ENCODE data around the gene DISP3. TPM values are rescaled to one million over a fixed set of nuclear protein-coding genes. Genes with fewer than 3 reads are reported as not detected.

DISP3 gene
- total RNA-seq, 1 experiment from 2014 or later = 2.3 TPM

GRCh38 chr1:11444907-11445306 lies 34.0 kb upstream of the DISP3 start:
- intact Hi-C loops (cut with micrococcal nuclease) = no loop called here
- Histone ChIP-seq H3K4me1 (ENCODE audit: control insufficient read depth in 1 of 2, insufficient read depth in 2 of 2, low read length in 2 of 2) (no peaks in the 10 kb centered on the region), H3K27me3 (ENCODE audit: insufficient read depth, low read length) (peaks cover 49% of the 10 kb centered on the region), H3K27ac (ENCODE audit: low read depth, low read length) (no peak overlapping the region), H3K79me2 (ENCODE audit: insufficient read depth, low read length) (no peaks in the 10 kb centered on the region), H3K9ac (ENCODE audit: low read length) (no peak overlapping the region), H3K9me2 (ENCODE audit: insufficient read depth) (no peaks in the 10 kb centered on the region), H3K9me3 (ENCODE audit: control insufficient read depth in 1 of 2, insufficient read depth in 1 of 2, low read depth in 1 of 2, low read length in 2 of 2) (no peaks in the 10 kb centered on the region), H4K20me1 (ENCODE audit: insufficient read depth) (no peaks in the 10 kb centered on the region), H2AFZ (ENCODE audit: low read depth, low read length, poor library complexity, severe bottlenecking) (no peak overlapping the region), H3K4me2 (ENCODE audit: low read length) (no peak overlapping the region), H3K36me3 (ENCODE audit: control insufficient read depth in 1 of 2, insufficient read depth in 2 of 2, low read length in 2 of 2) (no peaks in the 10 kb centered on the region), H3K4me3 (replicated peaks in 1 of 2; ENCODE audit: low read depth in 1 of 2, low read length in 2 of 2) (no peak overlapping the region)
- DNase-seq (ENCODE audit: low read depth, low spot score) = no peak
- BruUV-seq (replicated peaks) = no TSS peak
- ChIA-PET POLR2A (no interaction called here), RAD21 (ENCODE audit: low non-redundant PET in 1 of 2, low total read pairs in 2 of 2, uncharacterized antibody in 2 of 2, unreplicated experiment in 2 of 2) (no interaction called here), CTCF (no interaction called here)
- ATAC-seq = no peak
- no peak for TF ChIP-seq EZH2phosphoT487 (IDR thresholded peaks at IDR 0.05; ENCODE audit: borderline replicate concordance)
- no peak for TF ChIP-seq CBX3 (IDR thresholded peaks at IDR 0.05; ENCODE audit: low read depth)
- TF ChIP-seq POLR2AphosphoS5 (IDR thresholded peaks at IDR 0.05; ENCODE audit: low read depth, low read length) = no peak
- TF ChIP-seq ZNF274 (IDR thresholded peaks at IDR 0.05; ENCODE audit: low read depth, low read length) = no peak
- no peak for TF ChIP-seq ELF1 (IDR thresholded peaks at IDR 0.05; ENCODE audit: borderline replicate concordance, low read depth)
- no peak for TF ChIP-seq JUND (IDR thresholded peaks at IDR 0.05)
- TF ChIP-seq, protein P1, sequence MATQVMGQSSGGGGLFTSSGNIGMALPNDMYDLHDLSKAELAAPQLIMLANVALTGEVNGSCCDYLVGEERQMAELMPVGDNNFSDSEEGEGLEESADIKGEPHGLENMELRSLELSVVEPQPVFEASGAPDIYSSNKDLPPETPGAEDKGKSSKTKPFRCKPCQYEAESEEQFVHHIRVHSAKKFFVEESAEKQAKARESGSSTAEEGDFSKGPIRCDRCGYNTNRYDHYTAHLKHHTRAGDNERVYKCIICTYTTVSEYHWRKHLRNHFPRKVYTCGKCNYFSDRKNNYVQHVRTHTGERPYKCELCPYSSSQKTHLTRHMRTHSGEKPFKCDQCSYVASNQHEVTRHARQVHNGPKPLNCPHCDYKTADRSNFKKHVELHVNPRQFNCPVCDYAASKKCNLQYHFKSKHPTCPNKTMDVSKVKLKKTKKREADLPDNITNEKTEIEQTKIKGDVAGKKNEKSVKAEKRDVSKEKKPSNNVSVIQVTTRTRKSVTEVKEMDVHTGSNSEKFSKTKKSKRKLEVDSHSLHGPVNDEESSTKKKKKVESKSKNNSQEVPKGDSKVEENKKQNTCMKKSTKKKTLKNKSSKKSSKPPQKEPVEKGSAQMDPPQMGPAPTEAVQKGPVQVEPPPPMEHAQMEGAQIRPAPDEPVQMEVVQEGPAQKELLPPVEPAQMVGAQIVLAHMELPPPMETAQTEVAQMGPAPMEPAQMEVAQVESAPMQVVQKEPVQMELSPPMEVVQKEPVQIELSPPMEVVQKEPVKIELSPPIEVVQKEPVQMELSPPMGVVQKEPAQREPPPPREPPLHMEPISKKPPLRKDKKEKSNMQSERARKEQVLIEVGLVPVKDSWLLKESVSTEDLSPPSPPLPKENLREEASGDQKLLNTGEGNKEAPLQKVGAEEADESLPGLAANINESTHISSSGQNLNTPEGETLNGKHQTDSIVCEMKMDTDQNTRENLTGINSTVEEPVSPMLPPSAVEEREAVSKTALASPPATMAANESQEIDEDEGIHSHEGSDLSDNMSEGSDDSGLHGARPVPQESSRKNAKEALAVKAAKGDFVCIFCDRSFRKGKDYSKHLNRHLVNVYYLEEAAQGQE (IDR thresholded peaks at IDR 0.05; ENCODE audit: low read depth) = no peak
- no peak for TF ChIP-seq EZH2 (IDR thresholded peaks at IDR 0.05)
- TF ChIP-seq, protein P2, sequence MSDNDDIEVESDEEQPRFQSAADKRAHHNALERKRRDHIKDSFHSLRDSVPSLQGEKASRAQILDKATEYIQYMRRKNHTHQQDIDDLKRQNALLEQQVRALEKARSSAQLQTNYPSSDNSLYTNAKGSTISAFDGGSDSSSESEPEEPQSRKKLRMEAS (IDR thresholded peaks at IDR 0.05) = no peak
- TF ChIP-seq, protein P3, sequence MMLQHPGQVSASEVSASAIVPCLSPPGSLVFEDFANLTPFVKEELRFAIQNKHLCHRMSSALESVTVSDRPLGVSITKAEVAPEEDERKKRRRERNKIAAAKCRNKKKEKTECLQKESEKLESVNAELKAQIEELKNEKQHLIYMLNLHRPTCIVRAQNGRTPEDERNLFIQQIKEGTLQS (IDR thresholded peaks at IDR 0.05) = no peak
- TF ChIP-seq FOSL1 (IDR thresholded peaks at IDR 0.05; ENCODE audit: low read depth) = no peak
- no peak for TF ChIP-seq RAD21 (IDR thresholded peaks at IDR 0.05; ENCODE audit: low read depth)

All from HCT116 (cell line).